Prostate gland (tissue), 2 donors: ENCODE measurements around the gene KDM5D. TPM values are rescaled to one million over a fixed set of nuclear protein-coding genes. Genes with fewer than 3 reads are reported as not detected.

Source experiments
- DNase-seq: peaks from one replicate; pipeline ENCODE4 v3.0.0-alpha.2; 2019; ENCODE audit warnings: low spot score
- H3K27ac ChIP-seq, 2 donors: fragments of 200-600 bp; sonication (generic); 2 replicates each; pipeline ENCODE4 v1.5.1; 2017 to 2019
- H3K27me3 ChIP-seq: fragments of 200-600 bp; sonication (generic); replicated peaks from 2 replicates; pipeline ENCODE4 v1.5.1; 2019; ENCODE audit not compliant: insufficient read depth
- H3K36me3 ChIP-seq, 2 donors: fragments of 200-600 bp; sonication (generic); 1 replicate in 1 of 2; 2 replicates in 1 of 2; pipeline versions ENCODE4 v1.5.1 to v1.8.1; 2017 to 2019
- H3K4me1 ChIP-seq: fragments of 200-600 bp; sonication (generic); replicated peaks from 2 replicates; pipeline ENCODE4 v1.5.1; 2019
- H3K4me3 ChIP-seq, 2 donors: fragments of 200-600 bp; sonication (generic); 2 replicates each; pipeline ENCODE4 v1.5.1; 2017 to 2019
- H3K9me3 ChIP-seq: fragments of 200-600 bp; sonication (generic); 2 replicates; pipeline ENCODE4 v1.5.1; 2017
- CTCF ChIP-seq, 4 experiments: fragments of 200-600 bp in 2 of 4; fragments of 450-650 bp in 2 of 4; sonication (generic) in 2 of 4; IDR thresholded peaks; 1 replicate in 3 of 4; 2 replicates in 1 of 4; pipeline ENCODE4 v1.5.1; 2016 to 2019; ENCODE audit warnings: antibody characterized with exemption in 4 of 4, mild to moderate bottlenecking in 2 of 4, moderate library complexity in 2 of 4
- POLR2A ChIP-seq: fragments of 450-650 bp; IDR thresholded peaks from one replicate; pipeline ENCODE4 v1.6.1; 2016; ENCODE audit warnings: antibody characterized with exemption, mild to moderate bottlenecking
- POLR2AphosphoS5 ChIP-seq: sonication (generic); formaldehyde crosslinking; IDR thresholded peaks from one replicate; pipeline ENCODE4 v1.6.1; 2017; ENCODE audit warnings: antibody characterized with exemption
- whole genome bisulfite sequencing: methylation state at CpG from one replicate; pipeline ENCODE4 v1.1.5; 2018; 5-methylcytosine and 5-hydroxymethylcytosine counted together
- intact Hi-C: fragments of 100-400 bp; cut with DNase I; formaldehyde crosslinking; loops from one replicate; pipeline ENCODE4 v1.14.2; 2022
- total RNA-seq, 2 donors: library from RNA; depleted of rRNA; stranded (reverse); fragments of >200 nt; gene quantifications; one replicate each; pipeline ENCODE4 v1.1.0, GENCODE V29; 2016

The KDM5D gene
- total RNA-seq, 2 donors from 2014 or later, result 47.1 to 69.3 TPM

- 86% methylated on average over 1 of the region's 1 CpG for WGBS
- intact Hi-C loops, result no loop called here
- Histone ChIP-seq H3K4me3 (no peak overlapping the region), H3K36me3 (no peaks in the 10 kb centered on the region), H3K9me3 (no peaks in the 10 kb centered on the region), H3K4me1 (no peaks in the 10 kb centered on the region), H3K27ac (no peak overlapping the region), H3K27me3 (no peaks in the 10 kb centered on the region)
- no peak for TF ChIP-seq POLR2A
- no peak for TF ChIP-seq CTCF (IDR thresholded peaks at IDR 0.05)
- TF ChIP-seq POLR2AphosphoS5, result no peak
- no peak for DNase-seq
Measured at GRCh38 chrY:19734425-19734824, 10.1 kb downstream of the KDM5D start.

GRCh38 chrY:19717950-19718349 is 26.6 kb downstream of the KDM5D start:
- intact Hi-C loops, result no loop called here
- Histone ChIP-seq H3K9me3 (no peaks in the 10 kb centered on the region), H3K36me3 (no peaks in the 10 kb centered on the region), H3K4me1 (no peaks in the 10 kb centered on the region), H3K4me3 (no peak overlapping the region), H3K27me3 (no peaks in the 10 kb centered on the region), H3K27ac (no peak overlapping the region)
- TF ChIP-seq POLR2A (no peak), CTCF (IDR thresholded peaks at IDR 0.05) (no peak), POLR2AphosphoS5 (no peak)
- DNase-seq, result no peak

GRCh38 chrY:19717146-19717545 is 27.4 kb downstream of the KDM5D start:
- no peak for DNase-seq
- TF ChIP-seq CTCF (IDR thresholded peaks at IDR 0.05) (no peak), POLR2AphosphoS5 (no peak), POLR2A (no peak)
- intact Hi-C loops, result no loop called here
- H3K27ac ChIP-seq, result no peak overlapping the region
- WGBS, result 40% methylated on average over 3 of the region's 3 CpGs
- H3K4me3 ChIP-seq, result no peak overlapping the region
- H3K27me3 ChIP-seq, result no peaks in the 10 kb centered on the region
- H3K9me3 ChIP-seq, result no peaks in the 10 kb centered on the region
- H3K4me1 ChIP-seq, result no peaks in the 10 kb centered on the region
- H3K36me3 ChIP-seq, result no peaks in the 10 kb centered on the region

- H3K36me3 ChIP-seq, result no peaks in the 10 kb centered on the region
Measured at GRCh38 chrY:19715226-19715625, 29.3 kb downstream of the KDM5D start.

More at GRCh38 chrY:19715226-19715625, 29.3 kb downstream of the KDM5D start:
- intact Hi-C loops, result no loop called here
- no peaks in the 10 kb centered on the region for H3K4me1 ChIP-seq
- 99% methylated on average over 5 of the region's 5 CpGs for WGBS
- H3K27me3 ChIP-seq, result no peaks in the 10 kb centered on the region
- no peak for DNase-seq
- no peak overlapping the region for H3K27ac ChIP-seq
- no peak overlapping the region for H3K4me3 ChIP-seq
- H3K9me3 ChIP-seq, result no peaks in the 10 kb centered on the region
- TF ChIP-seq POLR2A (no peak), CTCF (IDR thresholded peaks at IDR 0.05) (no peak), POLR2AphosphoS5 (no peak)
